Right atrium auricular region (tissue), 2 donors: Measurements from ENCODE around the gene LIG4. TPM values are rescaled to one million over a fixed set of nuclear protein-coding genes. Genes with fewer than 3 reads are reported as not detected.

Experiments
- DNase-seq: peaks from one replicate; pipeline ENCODE4 v3.0.0-alpha.2; 2019; ENCODE audit warnings: low spot score
- H3K27ac ChIP-seq, 2 donors: fragments of 200-600 bp; sonication (generic); 1 replicate in 1 of 2; 2 replicates in 1 of 2; pipeline ENCODE4 v1.5.1; 2016 to 2019
- H3K27me3 ChIP-seq, 2 donors: fragments of 200-600 bp; sonication (generic); one replicate each; pipeline versions ENCODE4 v1.5.1 to v1.6.0; 2017 to 2019
- H3K36me3 ChIP-seq: fragments of 200-600 bp; sonication (generic); one replicate; pipeline ENCODE4 v1.5.1; 2016
- H3K4me1 ChIP-seq, 2 donors: fragments of 200-600 bp; sonication (generic); one replicate each; pipeline versions ENCODE4 v1.5.1 to v1.6.0; 2017 to 2019
- H3K4me3 ChIP-seq, 2 donors: fragments of 200-600 bp; sonication (generic); 1 replicate in 1 of 2; 2 replicates in 1 of 2; pipeline ENCODE4 v1.5.1; 2017 to 2019; ENCODE audit warnings: mild to moderate bottlenecking in 1 of 2, moderate library complexity in 1 of 2
- H3K9me3 ChIP-seq, 2 donors: fragments of 200-600 bp; sonication (generic); one replicate each; pipeline ENCODE4 v1.5.1; 2019
- total RNA-seq, 2 donors: library from RNA; depleted of rRNA; stranded (reverse); fragments of >200 nt; gene quantifications; one replicate each; pipeline ENCODE4 v1.1.0, GENCODE V29; 2016
- TF ChIP-seq, protein P1 (sequence below), 2 donors: fragments of 200-600 bp; sonication (generic); IDR thresholded peaks; one replicate each; pipeline ENCODE4 v1.5.1; 2019; ENCODE audit warnings: antibody characterized with exemption in 2 of 2

LIG4 gene
- total RNA-seq, 2 donors from 2014 or later: 9.2 to 11.3 TPM

DNA sequence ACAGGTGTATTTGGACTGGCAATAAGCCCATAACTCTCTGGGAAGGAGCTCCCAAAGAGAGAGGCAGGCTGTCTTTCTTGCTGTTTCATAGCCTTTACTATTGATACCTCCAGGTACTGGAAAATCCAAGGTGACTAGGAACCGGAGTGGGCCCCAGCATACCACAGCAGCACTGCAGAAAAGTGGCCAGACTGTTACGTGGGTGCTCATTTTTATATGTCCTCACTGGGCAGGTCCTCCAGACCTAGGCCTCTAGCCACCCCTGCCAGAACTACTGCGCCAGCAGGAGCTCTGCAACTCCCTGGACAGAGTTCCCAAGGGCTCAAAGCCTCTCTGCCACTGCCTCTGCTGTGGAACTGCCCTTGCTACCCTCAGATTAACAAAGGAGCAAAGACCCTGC, 46.4 kb downstream of the LIG4 start:
- no peak overlapping the region for H3K4me3 ChIP-seq
- no peaks in the 10 kb centered on the region for H3K4me1 ChIP-seq
- TF ChIP-seq, protein P1, sequence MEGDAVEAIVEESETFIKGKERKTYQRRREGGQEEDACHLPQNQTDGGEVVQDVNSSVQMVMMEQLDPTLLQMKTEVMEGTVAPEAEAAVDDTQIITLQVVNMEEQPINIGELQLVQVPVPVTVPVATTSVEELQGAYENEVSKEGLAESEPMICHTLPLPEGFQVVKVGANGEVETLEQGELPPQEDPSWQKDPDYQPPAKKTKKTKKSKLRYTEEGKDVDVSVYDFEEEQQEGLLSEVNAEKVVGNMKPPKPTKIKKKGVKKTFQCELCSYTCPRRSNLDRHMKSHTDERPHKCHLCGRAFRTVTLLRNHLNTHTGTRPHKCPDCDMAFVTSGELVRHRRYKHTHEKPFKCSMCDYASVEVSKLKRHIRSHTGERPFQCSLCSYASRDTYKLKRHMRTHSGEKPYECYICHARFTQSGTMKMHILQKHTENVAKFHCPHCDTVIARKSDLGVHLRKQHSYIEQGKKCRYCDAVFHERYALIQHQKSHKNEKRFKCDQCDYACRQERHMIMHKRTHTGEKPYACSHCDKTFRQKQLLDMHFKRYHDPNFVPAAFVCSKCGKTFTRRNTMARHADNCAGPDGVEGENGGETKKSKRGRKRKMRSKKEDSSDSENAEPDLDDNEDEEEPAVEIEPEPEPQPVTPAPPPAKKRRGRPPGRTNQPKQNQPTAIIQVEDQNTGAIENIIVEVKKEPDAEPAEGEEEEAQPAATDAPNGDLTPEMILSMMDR (IDR thresholded peaks at IDR 0.05): no peak
- H3K27me3 ChIP-seq: no peaks in the 10 kb centered on the region
- no peak overlapping the region for H3K27ac ChIP-seq
- peaks cover 0 to 5% of the 10 kb centered on the region in 2 donors for H3K9me3 ChIP-seq
- H3K36me3 ChIP-seq: no peaks in the 10 kb centered on the region
- no peak for DNase-seq

GRCh38 chr13:108166078-108166477, 49.3 kb downstream of the LIG4 start:
- no peaks in the 10 kb centered on the region for H3K27me3 ChIP-seq
- DNase-seq: no peak
- TF ChIP-seq, protein P1 (IDR thresholded peaks at IDR 0.05): no peak
- no peak overlapping the region for H3K27ac ChIP-seq
- H3K4me3 ChIP-seq: no peak overlapping the region
- H3K36me3 ChIP-seq: no peaks in the 10 kb centered on the region
- H3K4me1 ChIP-seq: no peaks in the 10 kb centered on the region
- no peaks in the 10 kb centered on the region for H3K9me3 ChIP-seq

GRCh38 chr13:108158746-108159145, 56.6 kb downstream of the LIG4 start:
- Histone ChIP-seq H3K36me3 (no peaks in the 10 kb centered on the region), H3K27ac (no peak overlapping the region), H3K4me1 (no peaks in the 10 kb centered on the region), H3K27me3 (no peaks in the 10 kb centered on the region), H3K9me3 (no peaks in the 10 kb centered on the region), H3K4me3 (no peak overlapping the region)
- TF ChIP-seq, protein P1 (IDR thresholded peaks at IDR 0.05): no peak
- DNase-seq: no peak

Other genes with a start within 250 kb of the LIG4 start
- gene ABHD13, start 2.9 kb upstream of the LIG4 start, total RNA-seq: 1 to 10 TPM; 5.9 TPM
- gene TNFSF13B, start 54.2 kb upstream of the LIG4 start, total RNA-seq: 1 to 10 TPM in 1 of 2 donors, under 1 TPM in 1; 0.26 to 1.4 TPM